Thyroid gland (tissue), 4 donors: ENCODE measurements around the gene CCDC136.

Experiments
- POLR2A ChIP-seq, 2 donors: fragments of 450-650 bp; IDR thresholded peaks; one replicate each; pipeline ENCODE4 v1.6.1; 2017; ENCODE audit warnings: antibody characterized with exemption in 2 of 2, mild to moderate bottlenecking in 2 of 2, moderate library complexity in 1 of 2
- TF ChIP-seq, protein P1 (sequence below), 6 experiments: fragments of 200-600 bp in 3 of 6; fragments of 450-650 bp in 3 of 6; sonication (generic) in 3 of 6; IDR thresholded peaks; one replicate each; pipeline ENCODE4 v1.5.1; 2016 to 2019; ENCODE audit warnings: antibody characterized with exemption in 6 of 6, mild to moderate bottlenecking in 2 of 6, inconsistent platforms in 1 of 6, moderate library complexity in 1 of 6

DNA sequence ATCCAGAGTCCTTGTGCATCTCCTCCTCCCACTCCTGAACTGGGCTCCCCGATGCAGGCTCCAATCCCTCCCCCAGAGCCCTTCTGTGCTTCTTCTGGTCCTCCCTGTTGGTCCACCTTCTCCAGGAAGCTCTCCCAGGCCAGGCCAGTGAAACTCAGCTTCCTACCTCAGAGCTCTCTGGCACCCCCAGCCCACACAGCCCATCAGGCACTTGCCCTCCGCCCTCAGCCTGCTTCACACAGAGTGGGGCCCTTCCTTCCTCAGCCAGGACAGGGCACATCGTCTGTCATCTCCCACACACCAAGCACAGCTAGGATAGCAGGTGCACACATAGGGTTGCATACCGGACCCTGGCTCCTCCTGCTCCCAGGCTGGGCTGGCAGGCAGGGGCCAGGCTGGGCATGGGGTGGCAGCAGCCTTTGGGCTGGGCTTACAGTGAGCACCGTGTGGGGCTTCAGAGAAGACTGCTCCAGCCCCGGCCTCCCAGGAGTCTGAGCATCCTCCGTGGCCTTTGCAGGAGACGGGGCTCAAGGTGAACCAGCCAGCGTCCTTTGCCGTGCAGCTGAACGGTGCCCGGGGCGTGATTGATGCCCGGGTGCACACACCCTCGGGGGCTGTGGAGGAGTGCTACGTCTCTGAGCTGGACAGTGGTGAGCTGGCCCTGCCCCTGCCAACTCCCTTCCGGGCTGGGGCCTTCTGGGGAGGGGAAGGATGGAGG lies 64.4 kb downstream of the CCDC136 start:
- TF ChIP-seq, protein P1, sequence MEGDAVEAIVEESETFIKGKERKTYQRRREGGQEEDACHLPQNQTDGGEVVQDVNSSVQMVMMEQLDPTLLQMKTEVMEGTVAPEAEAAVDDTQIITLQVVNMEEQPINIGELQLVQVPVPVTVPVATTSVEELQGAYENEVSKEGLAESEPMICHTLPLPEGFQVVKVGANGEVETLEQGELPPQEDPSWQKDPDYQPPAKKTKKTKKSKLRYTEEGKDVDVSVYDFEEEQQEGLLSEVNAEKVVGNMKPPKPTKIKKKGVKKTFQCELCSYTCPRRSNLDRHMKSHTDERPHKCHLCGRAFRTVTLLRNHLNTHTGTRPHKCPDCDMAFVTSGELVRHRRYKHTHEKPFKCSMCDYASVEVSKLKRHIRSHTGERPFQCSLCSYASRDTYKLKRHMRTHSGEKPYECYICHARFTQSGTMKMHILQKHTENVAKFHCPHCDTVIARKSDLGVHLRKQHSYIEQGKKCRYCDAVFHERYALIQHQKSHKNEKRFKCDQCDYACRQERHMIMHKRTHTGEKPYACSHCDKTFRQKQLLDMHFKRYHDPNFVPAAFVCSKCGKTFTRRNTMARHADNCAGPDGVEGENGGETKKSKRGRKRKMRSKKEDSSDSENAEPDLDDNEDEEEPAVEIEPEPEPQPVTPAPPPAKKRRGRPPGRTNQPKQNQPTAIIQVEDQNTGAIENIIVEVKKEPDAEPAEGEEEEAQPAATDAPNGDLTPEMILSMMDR (IDR thresholded peaks at IDR 0.05) = no peak
- TF ChIP-seq POLR2A (IDR thresholded peaks at IDR 0.05) = no peak
